SK-N-MC (cell line): Measurements from ENCODE around the gene TMEM150C.

Experiments
- DNase-seq: peaks from one replicate; pipeline ENCODE4 v3.0.0-alpha.2; 2011; ENCODE audit warnings: low read depth, low spot score
- H3K27ac ChIP-seq: fragments of 200-600 bp; sonication (generic); 2 replicates; pipeline ENCODE4 v1.5.1; 2016; ENCODE audit warnings: mixed run types
- H3K36me3 ChIP-seq: fragments of 200-600 bp; sonication (generic); 2 replicates; pipeline ENCODE4 v1.6.1; 2017; ENCODE audit warnings: antibody characterized with exemption, low read length, mixed read lengths; ENCODE audit not compliant: insufficient read depth
- H3K4me3 ChIP-seq: fragments of 200-600 bp; sonication (generic); 2 replicates; pipeline ENCODE4 v1.5.1; 2016
- H3K9ac ChIP-seq: fragments of 200-600 bp; sonication (generic); 2 replicates; pipeline ENCODE4 v1.8.0; 2017; ENCODE audit warnings: mixed run types, mixed read lengths; ENCODE audit not compliant: insufficient read length
- H3K9me3 ChIP-seq: fragments of 200-600 bp; sonication (generic); 2 replicates; pipeline ENCODE4 v1.6.1; 2017; ENCODE audit warnings: low read depth, mild to moderate bottlenecking, antibody characterized with exemption, low read length, moderate library complexity, mixed read lengths
- EZH2 ChIP-seq: fragments of 200-600 bp; sonication (generic); IDR thresholded peaks from one replicate; pipeline ENCODE4 v1.6.1; 2017; ENCODE audit warnings: antibody characterized with exemption
- FOXP2 ChIP-seq: optimal IDR thresholded peaks from 2 replicates; pipeline ENCODE3; 2011; ENCODE audit warnings: mild to moderate bottlenecking, moderate library complexity; ENCODE audit not compliant: insufficient read depth; ENCODE audit errors: extremely low read length, control extremely low read depth
- POLR2AphosphoS5 ChIP-seq: IDR thresholded peaks from 2 replicates; pipeline ENCODE4 v1.6.1; 2012; ENCODE audit warnings: mild to moderate bottlenecking, low read depth, low read length, borderline replicate concordance

Gene TMEM150C

GRCh38 chr4:82561786-82562563 is at the start of gene TMEM150C:
TSS of gene TMEM150C (minus strand) at chr4:82561988. CDS start at chr4:82504657, 57,331 bp downstream.
- TF ChIP-seq POLR2AphosphoS5 = no peak
- no peak for TF ChIP-seq EZH2
- TF ChIP-seq FOXP2 = no peak
- Histone ChIP-seq H3K4me3 (peak within 1 kb of the TSS; percentile 73), H3K36me3 (no peaks in the 10 kb centered on the region), H3K9me3 (no peaks in the 10 kb centered on the region), H3K27ac (no peak within 1 kb of the TSS), H3K9ac (no peak within 1 kb of the TSS)
- DNase-seq = no peak

- no peak for DNase-seq
- Histone ChIP-seq H3K27ac (no peak overlapping the region), H3K9me3 (no peaks in the 10 kb centered on the region)
These were observed 49.7 kb upstream of the TMEM150C start for GRCh38 chr4:82611527-82611926.

GRCh38 chr4:82610041-82610440 is 48.3 kb upstream of the TMEM150C start:
- Histone ChIP-seq H3K4me3 (no peak overlapping the region), H3K9ac (no peak overlapping the region), H3K9me3 (no peaks in the 10 kb centered on the region), H3K36me3 (no peaks in the 10 kb centered on the region), H3K27ac (no peak overlapping the region)
- TF ChIP-seq POLR2AphosphoS5 (no peak), EZH2 (no peak), FOXP2 (no peak)
- no peak for DNase-seq

More at GRCh38 chr4:82611527-82611926, 49.7 kb upstream of the TMEM150C start:
- TF ChIP-seq POLR2AphosphoS5 (no peak), EZH2 (no peak), FOXP2 (no peak)
- no peaks in the 10 kb centered on the region for H3K36me3 ChIP-seq
- no peak overlapping the region for H3K4me3 ChIP-seq
- H3K9ac ChIP-seq = no peak overlapping the region

GRCh38 chr4:82606622-82607021 is 44.8 kb upstream of the TMEM150C start:
- Histone ChIP-seq H3K9me3 (no peaks in the 10 kb centered on the region), H3K36me3 (no peaks in the 10 kb centered on the region), H3K9ac (no peak overlapping the region), H3K4me3 (no peak overlapping the region), H3K27ac (no peak overlapping the region)
- DNase-seq = no peak
- TF ChIP-seq POLR2AphosphoS5 (no peak), FOXP2 (no peak), EZH2 (no peak)

GRCh38 chr4:82604522-82604921 is 42.7 kb upstream of the TMEM150C start:
- no peak overlapping the region for H3K4me3 ChIP-seq
- no peak for DNase-seq
- H3K27ac ChIP-seq = no peak overlapping the region
- H3K9me3 ChIP-seq = no peaks in the 10 kb centered on the region
- H3K9ac ChIP-seq = no peak overlapping the region
- TF ChIP-seq POLR2AphosphoS5 (no peak), EZH2 (no peak), FOXP2 (no peak)
- H3K36me3 ChIP-seq = no peaks in the 10 kb centered on the region

DNA sequence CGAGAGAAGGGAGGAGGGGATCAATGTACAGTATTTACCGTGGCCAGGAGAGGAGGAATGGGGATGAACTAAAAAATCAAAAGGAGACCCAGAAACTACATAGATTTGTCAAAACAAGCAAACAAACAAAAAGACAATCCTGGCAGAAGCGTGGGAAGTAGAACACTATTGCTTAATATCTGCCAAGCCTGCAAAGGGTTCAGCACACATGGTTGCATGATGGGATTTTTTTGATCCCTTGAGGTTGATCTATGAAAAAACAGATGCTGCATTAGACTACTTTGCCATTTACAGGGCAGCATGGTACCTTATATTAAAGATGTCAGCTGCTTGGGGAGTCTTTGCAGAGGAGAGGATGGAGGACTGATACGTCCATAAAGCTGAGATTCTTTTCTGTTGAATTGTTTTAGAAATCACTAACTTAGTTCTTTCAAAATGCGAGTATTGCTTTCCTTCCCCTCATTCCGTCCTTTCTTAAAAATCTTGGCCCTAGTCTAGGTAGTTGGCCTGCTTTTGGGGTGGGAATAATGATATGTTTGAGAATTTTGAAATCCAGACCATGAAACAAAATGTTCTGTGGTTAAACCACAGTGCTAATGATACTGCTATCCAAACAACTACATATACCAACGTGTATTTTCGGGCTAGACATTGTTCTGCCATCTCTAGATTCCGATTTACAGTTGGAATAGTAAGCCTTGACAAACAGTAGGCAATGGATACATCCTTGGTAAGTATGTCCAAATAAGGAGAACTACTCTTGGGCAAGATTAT is 39.6 kb upstream of the TMEM150C start:
- Histone ChIP-seq H3K9ac (no peak overlapping the region), H3K9me3 (no peaks in the 10 kb centered on the region), H3K27ac (no peak overlapping the region), H3K36me3 (no peaks in the 10 kb centered on the region), H3K4me3 (no peak overlapping the region)
- DNase-seq = no peak
- TF ChIP-seq FOXP2 (no peak), POLR2AphosphoS5 (no peak), EZH2 (no peak)

DNA sequence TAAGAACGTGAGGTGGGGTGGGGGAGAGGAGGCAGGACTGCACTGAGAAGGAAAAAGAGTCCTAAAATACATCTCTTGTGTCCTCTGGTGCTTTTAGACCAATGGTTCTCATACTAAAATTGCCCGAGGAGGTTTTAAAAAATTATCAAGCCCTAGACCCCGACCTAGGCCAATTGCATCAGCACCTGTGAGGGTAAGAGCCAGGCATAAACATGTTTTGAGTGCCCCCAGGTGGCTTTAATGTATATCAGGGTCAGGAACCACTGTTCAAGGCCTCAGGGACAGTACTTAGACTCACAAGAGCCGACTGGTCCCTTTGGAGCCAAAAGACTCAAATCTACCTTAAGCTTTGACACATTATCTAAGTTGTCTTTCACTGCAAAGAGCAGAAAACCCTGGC is 37.5 kb upstream of the TMEM150C start:
- no peak for DNase-seq
- H3K36me3 ChIP-seq = no peaks in the 10 kb centered on the region
- TF ChIP-seq FOXP2 (no peak), POLR2AphosphoS5 (no peak), EZH2 (no peak)

DNA sequence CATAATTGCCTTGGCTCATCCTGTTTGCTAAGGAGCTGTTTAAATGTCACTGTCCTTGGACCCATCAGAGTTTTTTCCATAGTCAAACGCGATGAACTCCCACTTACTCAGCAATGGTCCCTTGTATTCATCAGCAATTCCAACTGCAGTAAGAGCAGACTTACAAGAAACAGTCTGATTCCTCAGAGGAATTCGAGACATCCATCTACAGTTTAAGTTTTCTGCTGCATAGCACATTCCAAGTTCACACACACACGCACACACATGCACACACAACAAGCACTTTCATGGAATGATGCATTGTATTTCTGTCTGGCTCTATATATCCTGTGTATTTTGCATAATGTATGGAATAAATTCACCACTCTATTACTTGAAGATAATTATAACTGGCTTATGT is 32.7 kb upstream of the TMEM150C start:
- Histone ChIP-seq H3K9me3 (no peaks in the 10 kb centered on the region), H3K9ac (no peak overlapping the region), H3K4me3 (no peak overlapping the region), H3K27ac (no peak overlapping the region), H3K36me3 (no peaks in the 10 kb centered on the region)
- DNase-seq = no peak
- TF ChIP-seq FOXP2 = no peak
- TF ChIP-seq EZH2 = no peak
- TF ChIP-seq POLR2AphosphoS5 = no peak

More for the DNA sequence above, 37.5 kb upstream of the TMEM150C start:
- H3K9me3 ChIP-seq = no peaks in the 10 kb centered on the region
- no peak overlapping the region for H3K4me3 ChIP-seq
- H3K27ac ChIP-seq = no peak overlapping the region
- no peak overlapping the region for H3K9ac ChIP-seq
